ENCODE data around the gene TOMM34.

DNA sequence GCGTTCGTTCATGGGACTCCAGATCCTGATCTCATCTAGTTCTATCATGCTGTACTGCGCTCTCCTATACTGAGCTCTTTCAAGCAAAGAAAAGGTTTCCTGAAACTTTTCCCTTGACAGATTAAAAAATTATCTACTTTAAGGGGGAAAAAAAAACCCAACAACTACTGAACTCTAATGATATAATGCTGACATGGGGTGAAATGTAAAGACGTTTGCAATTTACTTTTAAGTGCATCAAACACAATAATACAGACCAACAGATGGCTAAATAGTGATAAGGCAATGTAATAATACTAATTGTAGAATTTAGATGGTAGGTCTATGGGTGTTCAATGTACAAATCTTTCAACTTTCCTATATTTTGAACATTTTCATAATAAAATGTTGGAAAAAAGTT lies 16.4 kb downstream of the TOMM34 start:
- TF ChIP-seq POLR2A (IDR thresholded peaks at IDR 0.05), result no peak
- TF ChIP-seq, protein P1, sequence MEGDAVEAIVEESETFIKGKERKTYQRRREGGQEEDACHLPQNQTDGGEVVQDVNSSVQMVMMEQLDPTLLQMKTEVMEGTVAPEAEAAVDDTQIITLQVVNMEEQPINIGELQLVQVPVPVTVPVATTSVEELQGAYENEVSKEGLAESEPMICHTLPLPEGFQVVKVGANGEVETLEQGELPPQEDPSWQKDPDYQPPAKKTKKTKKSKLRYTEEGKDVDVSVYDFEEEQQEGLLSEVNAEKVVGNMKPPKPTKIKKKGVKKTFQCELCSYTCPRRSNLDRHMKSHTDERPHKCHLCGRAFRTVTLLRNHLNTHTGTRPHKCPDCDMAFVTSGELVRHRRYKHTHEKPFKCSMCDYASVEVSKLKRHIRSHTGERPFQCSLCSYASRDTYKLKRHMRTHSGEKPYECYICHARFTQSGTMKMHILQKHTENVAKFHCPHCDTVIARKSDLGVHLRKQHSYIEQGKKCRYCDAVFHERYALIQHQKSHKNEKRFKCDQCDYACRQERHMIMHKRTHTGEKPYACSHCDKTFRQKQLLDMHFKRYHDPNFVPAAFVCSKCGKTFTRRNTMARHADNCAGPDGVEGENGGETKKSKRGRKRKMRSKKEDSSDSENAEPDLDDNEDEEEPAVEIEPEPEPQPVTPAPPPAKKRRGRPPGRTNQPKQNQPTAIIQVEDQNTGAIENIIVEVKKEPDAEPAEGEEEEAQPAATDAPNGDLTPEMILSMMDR (IDR thresholded peaks at IDR 0.05), result no peak
- no peak for TF ChIP-seq EP300 (IDR thresholded peaks at IDR 0.05)

All from suprapubic skin (tissue), 3 donors.